ENCODE data around the gene PCSK5.

Gene PCSK5

GRCh38 chr9:76159293-76159926 is 268.9 kb downstream of the PCSK5 start:
- no peak for TF ChIP-seq CEBPB (IDR thresholded peaks at IDR 0.05)
- TF ChIP-seq RAD21 (IDR thresholded peaks at IDR 0.05; ENCODE audit: low read depth) = no peak
- TF ChIP-seq USF1 (IDR thresholded peaks at IDR 0.05) = no peak
- TF ChIP-seq EP300 (IDR thresholded peaks at IDR 0.05; ENCODE audit: borderline replicate concordance) = no peak
- TF ChIP-seq TEAD4 (IDR thresholded peaks at IDR 0.05) = no peak
- TF ChIP-seq NFIC (IDR thresholded peaks at IDR 0.05) = no peak
- TF ChIP-seq CREB1 (IDR thresholded peaks at IDR 0.05; ENCODE audit: low read depth) = no peak
- no peak for TF ChIP-seq REST (IDR thresholded peaks at IDR 0.05; ENCODE audit: low read depth)
- TF ChIP-seq ZBTB7A (IDR thresholded peaks at IDR 0.05; ENCODE audit: low read depth) = no peak
- TF ChIP-seq MAX (IDR thresholded peaks at IDR 0.05) = no peak
- TF ChIP-seq TCF12 (IDR thresholded peaks at IDR 0.05; ENCODE audit: low read depth) = no peak
- TF ChIP-seq EGR1 (IDR thresholded peaks at IDR 0.05) = no peak
- no peak for TF ChIP-seq FOXM1 (IDR thresholded peaks at IDR 0.05; ENCODE audit: borderline replicate concordance, low read depth)
- TF ChIP-seq TAF1 (IDR thresholded peaks at IDR 0.05; ENCODE audit: low read depth) = no peak
- no peak for TF ChIP-seq YY1 (IDR thresholded peaks at IDR 0.05; ENCODE audit: low read depth)

GRCh38 chr9:76161106-76161505 is 270.6 kb downstream of the PCSK5 start:
- TF ChIP-seq TEAD4 (IDR thresholded peaks at IDR 0.05) = no peak
- no peak for TF ChIP-seq EP300 (IDR thresholded peaks at IDR 0.05; ENCODE audit: borderline replicate concordance)
- no peak for TF ChIP-seq CEBPB (IDR thresholded peaks at IDR 0.05)

DNA sequence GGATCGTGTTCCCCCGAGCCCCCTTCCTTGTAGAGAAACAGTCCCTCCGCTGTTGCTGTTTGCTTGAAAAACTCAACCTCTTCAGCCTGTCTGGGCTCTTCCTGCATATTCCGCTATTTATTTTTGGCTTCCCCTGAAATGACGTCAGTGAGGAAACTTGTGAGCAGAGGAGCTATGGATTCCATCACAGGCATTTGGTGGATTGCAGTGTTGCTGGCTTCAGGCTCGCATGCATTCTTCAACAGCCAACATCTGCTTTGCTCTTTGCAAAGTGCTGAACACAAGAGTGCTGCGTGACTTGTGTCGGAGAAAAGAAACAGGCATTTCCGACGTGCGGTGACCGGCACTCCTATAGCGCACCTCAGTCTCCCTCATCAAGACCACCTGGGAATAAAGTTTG is 271.1 kb downstream of the PCSK5 start:
- TF ChIP-seq ZBTB7A (IDR thresholded peaks at IDR 0.05; ENCODE audit: low read depth) = no peak
- TF ChIP-seq YY1 (IDR thresholded peaks at IDR 0.05; ENCODE audit: low read depth) = no peak
- no peak for TF ChIP-seq FOXM1 (IDR thresholded peaks at IDR 0.05; ENCODE audit: borderline replicate concordance, low read depth)
- TF ChIP-seq CREB1 (IDR thresholded peaks at IDR 0.05; ENCODE audit: low read depth) = no peak
- no peak for TF ChIP-seq NFIC (IDR thresholded peaks at IDR 0.05)
- no peak for TF ChIP-seq EP300 (IDR thresholded peaks at IDR 0.05; ENCODE audit: borderline replicate concordance)
- no peak for TF ChIP-seq CEBPB (IDR thresholded peaks at IDR 0.05)
- no peak for TF ChIP-seq TEAD4 (IDR thresholded peaks at IDR 0.05)
- no peak for TF ChIP-seq REST (IDR thresholded peaks at IDR 0.05; ENCODE audit: low read depth)
- TF ChIP-seq EGR1 (IDR thresholded peaks at IDR 0.05) = no peak
- TF ChIP-seq TAF1 (IDR thresholded peaks at IDR 0.05; ENCODE audit: low read depth) = no peak
- TF ChIP-seq TCF12 (IDR thresholded peaks at IDR 0.05; ENCODE audit: low read depth) = no peak
- TF ChIP-seq USF1 (IDR thresholded peaks at IDR 0.05) = no peak

DNA sequence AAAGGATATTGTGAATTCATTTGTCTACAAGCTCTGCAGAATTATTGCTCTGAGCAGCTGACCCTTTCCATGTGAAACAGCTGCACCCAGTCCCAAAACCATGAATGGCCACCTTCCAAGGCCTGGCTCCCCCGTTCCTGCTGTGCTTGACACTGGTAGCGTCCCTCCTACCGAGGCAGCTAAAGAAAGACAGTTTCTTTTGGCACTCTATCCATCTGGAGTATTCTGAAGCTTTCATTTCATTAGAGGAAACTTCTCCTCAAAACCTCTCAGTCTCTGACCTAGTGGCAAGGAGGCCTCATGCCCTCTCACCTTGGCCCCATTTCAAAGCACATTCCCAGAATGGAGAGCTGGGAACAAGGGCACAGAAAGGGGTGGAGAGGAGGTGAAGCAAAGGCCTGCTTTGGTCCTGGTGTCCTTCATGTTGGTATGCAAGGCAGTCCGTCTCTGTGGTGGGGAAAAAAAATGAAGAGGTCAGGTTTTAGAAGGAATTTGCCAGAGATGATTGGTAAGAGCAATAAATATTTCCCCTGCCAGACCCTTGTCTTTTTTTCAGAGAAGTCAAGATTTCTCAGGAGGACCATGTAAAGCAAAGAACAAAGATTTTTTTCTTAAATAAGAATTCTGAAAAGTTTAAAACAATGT is 271.7 kb downstream of the PCSK5 start:
- TF ChIP-seq EGR1 (IDR thresholded peaks at IDR 0.05) = no peak
- TF ChIP-seq TCF12 (IDR thresholded peaks at IDR 0.05; ENCODE audit: low read depth) = no peak
- TF ChIP-seq TAF1 (IDR thresholded peaks at IDR 0.05; ENCODE audit: low read depth) = no peak
- no peak for TF ChIP-seq RAD21 (IDR thresholded peaks at IDR 0.05; ENCODE audit: low read depth)
- TF ChIP-seq TEAD4 (IDR thresholded peaks at IDR 0.05) = no peak
- no peak for TF ChIP-seq EP300 (IDR thresholded peaks at IDR 0.05; ENCODE audit: borderline replicate concordance)
- TF ChIP-seq USF1 (IDR thresholded peaks at IDR 0.05) = no peak
- no peak for TF ChIP-seq ZBTB7A (IDR thresholded peaks at IDR 0.05; ENCODE audit: low read depth)
- no peak for TF ChIP-seq CREB1 (IDR thresholded peaks at IDR 0.05; ENCODE audit: low read depth)
- no peak for TF ChIP-seq FOXM1 (IDR thresholded peaks at IDR 0.05; ENCODE audit: borderline replicate concordance, low read depth)

DNA sequence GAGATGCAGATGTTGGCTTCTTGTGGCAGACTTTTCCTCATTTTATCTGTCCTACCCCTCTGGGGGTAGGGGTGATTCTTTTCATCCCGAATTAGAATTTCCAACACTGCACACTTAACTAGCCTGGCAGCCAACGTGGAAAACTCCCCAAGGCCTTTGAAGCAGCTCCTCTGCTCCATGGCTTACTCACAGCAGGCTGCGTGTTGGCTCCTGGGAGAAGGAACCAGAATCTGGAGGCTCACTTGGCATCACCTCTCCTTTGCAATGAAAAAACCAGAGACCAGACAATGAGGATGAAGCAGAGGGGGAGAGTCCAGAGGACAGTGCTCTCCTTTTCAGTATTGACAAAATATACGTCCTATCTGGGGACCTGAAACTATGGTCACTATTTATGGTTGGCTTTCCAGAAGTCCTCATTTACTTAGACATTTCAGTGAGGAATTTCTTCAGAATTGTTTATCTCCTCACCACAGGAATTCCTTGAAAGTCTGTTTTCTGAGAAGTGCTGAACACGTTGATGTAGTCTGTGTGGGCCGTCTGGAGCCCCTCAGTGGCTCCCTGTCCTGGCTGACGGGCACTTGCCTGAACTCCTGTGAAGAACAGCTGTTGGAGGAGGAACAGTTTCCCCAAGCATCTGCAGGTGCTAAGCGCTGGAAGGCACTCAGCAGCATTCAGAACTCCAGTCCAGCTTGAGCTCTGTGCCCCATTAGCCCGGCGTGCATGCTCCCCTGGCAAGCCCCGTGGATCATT is 272.5 kb downstream of the PCSK5 start:
- no peak for TF ChIP-seq TEAD4 (IDR thresholded peaks at IDR 0.05)
- TF ChIP-seq ZBTB7A (IDR thresholded peaks at IDR 0.05; ENCODE audit: low read depth) = no peak
- TF ChIP-seq EGR1 (IDR thresholded peaks at IDR 0.05) = no peak
- TF ChIP-seq MAX (IDR thresholded peaks at IDR 0.05) = no peak
- no peak for TF ChIP-seq FOXM1 (IDR thresholded peaks at IDR 0.05; ENCODE audit: borderline replicate concordance, low read depth)
- TF ChIP-seq CREB1 (IDR thresholded peaks at IDR 0.05; ENCODE audit: low read depth) = no peak

Measured in Ishikawa (cell line).